Fibroblast of lung (primary cell): ENCODE results near the gene GRAMD2B. TPM values are rescaled to one million over a fixed set of nuclear protein-coding genes. Genes with fewer than 3 reads are reported as not detected.
A peak's percentile ranks its signal among the peaks of the same experiment; 100 is the strongest.

Experiments used
- DNase-seq, 2 donors: peaks; one replicate each; pipeline versions ENCODE4 v3.0.0 to v3.0.0-alpha.2; 2010; ENCODE audit warnings: low read depth in 2 of 2
- H2AFZ ChIP-seq: 2 replicates; pipeline ENCODE4 v1.5.1; 2012; ENCODE audit warnings: low read length, control low read depth, inconsistent platforms
- H3K27ac ChIP-seq: 2 replicates; pipeline ENCODE4 v1.5.1; 2011; ENCODE audit warnings: low read length, control low read depth; ENCODE audit not compliant: insufficient read depth
- H3K27me3 ChIP-seq: 2 replicates; pipeline ENCODE4 v1.5.1; 2011; ENCODE audit warnings: mild to moderate bottlenecking, low read length; ENCODE audit not compliant: control insufficient read depth, insufficient read depth
- H3K36me3 ChIP-seq: 2 replicates; pipeline ENCODE4 v1.5.1; 2011; ENCODE audit warnings: low read length; ENCODE audit not compliant: control insufficient read depth, insufficient read depth
- H3K4me1 ChIP-seq: 2 replicates; pipeline ENCODE4 v1.5.1; 2011; ENCODE audit warnings: low read length; ENCODE audit not compliant: control insufficient read depth, insufficient read depth; ENCODE audit errors: extremely low read depth
- H3K4me2 ChIP-seq: 2 replicates; pipeline ENCODE4 v1.5.1; 2011; ENCODE audit warnings: low read length, control low read depth; ENCODE audit not compliant: insufficient read depth; ENCODE audit errors: extremely low read depth
- H3K4me3 ChIP-seq, 4 experiments: fragments of 200-600 bp in 1 of 4; sonication (generic) in 1 of 4; replicated peaks in 1 of 4; 2 replicates each; pipeline ENCODE4 v1.5.1; 2011 to 2016; ENCODE audit warnings: low read length in 4 of 4, low read depth in 3 of 4, mild to moderate bottlenecking in 3 of 4, control low read depth in 2 of 4, inconsistent platforms in 1 of 4, mixed read lengths in 1 of 4; ENCODE audit not compliant: insufficient read depth in 1 of 4; ENCODE audit errors: control extremely low read depth in 1 of 4
- H3K79me2 ChIP-seq: 2 replicates; pipeline ENCODE4 v1.5.1; 2012; ENCODE audit warnings: mild to moderate bottlenecking, low read length, inconsistent platforms; ENCODE audit not compliant: control insufficient read depth, insufficient read depth
- H3K9ac ChIP-seq: 2 replicates; pipeline ENCODE4 v1.5.1; 2011; ENCODE audit warnings: mild to moderate bottlenecking, low read length, control low read depth; ENCODE audit not compliant: insufficient read depth
- H3K9me3 ChIP-seq: 2 replicates; pipeline ENCODE4 v1.5.1; 2012; ENCODE audit warnings: low read depth, low read length; ENCODE audit not compliant: control insufficient read depth, insufficient read depth
- H4K20me1 ChIP-seq: 2 replicates; pipeline ENCODE4 v1.5.1; 2011; ENCODE audit warnings: low read length; ENCODE audit not compliant: control insufficient read depth, insufficient read depth; ENCODE audit errors: extremely low read depth
- CTCF ChIP-seq, 2 donors: IDR thresholded peaks in 1 of 2; conservative IDR thresholded peaks in 1 of 2; 1 replicate in 1 of 2; 2 replicates in 1 of 2; pipeline ENCODE4 v1.5.1; 2011 to 2012; ENCODE audit warnings: low read length in 2 of 2, control low read depth in 1 of 2, inconsistent platforms in 1 of 2, low read depth in 1 of 2, mild to moderate bottlenecking in 1 of 2
- EZH2 ChIP-seq: IDR thresholded peaks from 2 replicates; pipeline ENCODE4 v1.5.1; 2012; ENCODE audit warnings: low read length, control low read depth, mild to moderate bottlenecking; ENCODE audit errors: missing control alignments
- polyA plus RNA-seq, 2 donors: library from polyadenylated mRNA; depleted of rRNA in 1 of 2; stranded (reverse) in 1 of 2; unstranded in 1 of 2; fragments of >200 nt; gene quantifications; 2 replicates each; pipeline ENCODE4 v1.2.1, GENCODE V29; 2011 to 2012; ENCODE audit warnings: missing spikeins in 1 of 2
- total RNA-seq: library from RNA; depleted of rRNA; stranded (reverse); fragments of >200 nt; gene quantifications from 2 replicates; pipeline ENCODE4 v1.2.1, GENCODE V29; 2014

GRAMD2B gene
- total and polyA plus RNA-seq, 2 donors (not counting 1 experiment from before 2014, with no cell fraction given) = 21.3 to 37.6 TPM

DNA sequence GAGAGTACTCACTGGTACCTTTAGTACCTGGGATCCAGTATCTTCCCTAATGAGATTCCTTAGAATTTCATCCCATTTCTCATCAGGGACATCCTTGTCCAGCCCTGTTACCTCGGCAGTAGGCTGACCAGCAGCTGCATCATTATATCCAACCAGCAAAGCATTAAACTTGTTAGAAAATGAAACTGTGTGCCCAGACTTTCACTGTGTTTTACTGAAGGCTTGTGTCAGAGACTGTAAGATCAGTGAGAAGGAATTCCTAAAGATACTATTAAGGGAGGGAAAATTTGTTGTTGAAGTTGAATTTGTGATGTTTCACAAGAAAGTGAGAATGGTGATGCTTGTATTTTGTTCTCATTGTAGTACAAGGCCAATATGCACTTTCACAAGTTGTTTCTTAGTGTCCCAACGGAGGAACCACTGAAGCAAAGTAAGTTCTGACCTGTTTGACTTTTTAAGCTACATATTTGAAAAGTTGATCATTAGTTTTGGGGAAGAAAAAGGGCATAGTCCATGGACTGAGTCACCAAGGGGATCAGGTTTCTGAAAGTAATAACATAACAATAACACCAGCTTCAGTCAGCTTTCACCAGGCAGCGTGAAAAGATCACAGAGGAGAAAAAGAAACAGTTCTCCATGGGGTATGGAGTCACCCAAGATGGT lies 48.8 kb downstream of the GRAMD2B start:
- no peaks in the 10 kb centered on the region for H4K20me1 ChIP-seq
- DNase-seq = peak; percentile 77 to 84
- H3K36me3 ChIP-seq = peaks cover 9% of the 10 kb centered on the region
- no peak for TF ChIP-seq EZH2
- TF ChIP-seq CTCF (conservative IDR thresholded peaks at IDR 0.05 in 1 of 2, IDR thresholded peaks at IDR 0.05 in 1 of 2; ENCODE audit: low read depth in 1 of 2, low read length in 2 of 2) = no peak
- H3K4me2 ChIP-seq = peak overlapping the region; percentile 65
- peak overlapping the region; percentile 60 for H3K27ac ChIP-seq
- H3K9ac ChIP-seq = no peak overlapping the region
- no peak overlapping the region for H3K4me3 ChIP-seq
- H3K4me1 ChIP-seq = peaks cover 18% of the 10 kb centered on the region
- H3K79me2 ChIP-seq = no peaks in the 10 kb centered on the region
- no peaks in the 10 kb centered on the region for H3K9me3 ChIP-seq
- H2AFZ ChIP-seq = no peak overlapping the region
- no peaks in the 10 kb centered on the region for H3K27me3 ChIP-seq

GRCh38 chr5:126472538-126472889 lies 49.3 kb downstream of the GRAMD2B start:
- no peaks in the 10 kb centered on the region for H3K79me2 ChIP-seq
- H3K4me1 ChIP-seq = peaks cover 18% of the 10 kb centered on the region
- no peaks in the 10 kb centered on the region for H4K20me1 ChIP-seq
- peak overlapping the region; percentile 60 for H3K27ac ChIP-seq
- H3K36me3 ChIP-seq = peaks cover 9% of the 10 kb centered on the region
- H3K9me3 ChIP-seq = no peaks in the 10 kb centered on the region
- H3K9ac ChIP-seq = no peak overlapping the region
- no peak for DNase-seq
- no peak overlapping the region for H3K4me3 ChIP-seq
- H2AFZ ChIP-seq = no peak overlapping the region
- TF ChIP-seq EZH2 = no peak
- TF ChIP-seq CTCF (conservative IDR thresholded peaks at IDR 0.05 in 1 of 2, IDR thresholded peaks at IDR 0.05 in 1 of 2; ENCODE audit: low read depth in 1 of 2, low read length in 2 of 2) = no peak
- H3K27me3 ChIP-seq = no peaks in the 10 kb centered on the region
- peak overlapping the region; percentile 65 for H3K4me2 ChIP-seq

DNA sequence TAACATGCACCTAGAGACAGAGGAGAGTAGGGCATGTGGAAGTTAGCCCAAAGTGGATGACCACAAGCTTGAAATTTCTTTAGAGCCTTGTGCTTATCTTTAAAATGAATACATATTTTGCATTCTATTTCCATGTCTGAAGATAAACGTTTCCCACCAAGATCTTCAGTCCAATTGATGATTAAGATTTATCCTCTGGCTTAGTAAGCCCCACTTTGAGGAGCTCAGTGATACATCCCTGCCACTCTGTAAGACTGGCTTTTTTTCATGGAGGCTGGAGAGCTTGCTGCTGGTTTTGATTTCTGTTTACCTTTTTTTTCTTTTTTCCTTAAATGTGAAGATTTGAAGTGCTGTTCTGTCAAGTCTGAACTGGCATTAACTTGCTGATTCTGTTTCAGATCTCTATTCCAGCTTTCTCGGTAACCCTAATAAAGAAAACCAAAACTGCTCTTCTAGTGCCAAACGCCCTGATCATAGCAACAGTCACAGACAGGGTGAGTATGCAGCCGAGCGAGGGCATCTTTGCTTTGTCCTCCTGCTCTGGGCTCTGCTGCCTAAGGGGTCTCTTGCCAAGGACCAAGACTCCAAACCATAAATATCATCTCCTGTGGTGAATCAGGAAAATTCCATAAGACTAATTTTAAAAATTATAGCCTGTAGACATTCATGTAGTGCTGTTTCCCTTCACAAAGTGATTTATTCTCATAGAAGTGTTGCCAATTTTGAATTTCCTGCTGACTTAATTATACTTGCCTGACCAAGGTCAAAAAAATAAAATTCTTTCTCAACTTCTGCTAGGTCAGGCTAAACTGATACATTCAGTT lies 54.3 kb downstream of the GRAMD2B start:
- DNase-seq = peak in 1 of 2 donors; percentile 71
- no peaks in the 10 kb centered on the region for H3K79me2 ChIP-seq
- H3K9ac ChIP-seq = no peak overlapping the region

More for the DNA sequence above, 54.3 kb downstream of the GRAMD2B start:
- peaks cover 6% of the 10 kb centered on the region for H3K36me3 ChIP-seq
- no peak overlapping the region for H3K4me3 ChIP-seq
- no peak for TF ChIP-seq CTCF (conservative IDR thresholded peaks at IDR 0.05 in 1 of 2, IDR thresholded peaks at IDR 0.05 in 1 of 2; ENCODE audit: low read depth in 1 of 2, low read length in 2 of 2)
- TF ChIP-seq EZH2 = no peak
- no peak overlapping the region for H3K27ac ChIP-seq
- H3K27me3 ChIP-seq = no peaks in the 10 kb centered on the region
- no peaks in the 10 kb centered on the region for H4K20me1 ChIP-seq
- no peak overlapping the region for H2AFZ ChIP-seq
- peak overlapping the region; percentile 25 for H3K4me2 ChIP-seq
- H3K4me1 ChIP-seq = peaks cover 4% of the 10 kb centered on the region
- no peaks in the 10 kb centered on the region for H3K9me3 ChIP-seq
